GM19035 (cell line): ENCODE measurements around the gene LBHD2.
"Not testable (repeated sequence)": the region's sequence is repeated elsewhere in the genome, so short reads cannot be mapped to it uniquely, and the experiment has no call there.

Source experiments
- ATAC-seq: cut with Tn5 transposase; IDR thresholded peaks from one replicate; pipeline ENCODE4 v1.9.1; 2021; ENCODE audit not compliant: unreplicated experiment

The LBHD2 gene

DNA sequence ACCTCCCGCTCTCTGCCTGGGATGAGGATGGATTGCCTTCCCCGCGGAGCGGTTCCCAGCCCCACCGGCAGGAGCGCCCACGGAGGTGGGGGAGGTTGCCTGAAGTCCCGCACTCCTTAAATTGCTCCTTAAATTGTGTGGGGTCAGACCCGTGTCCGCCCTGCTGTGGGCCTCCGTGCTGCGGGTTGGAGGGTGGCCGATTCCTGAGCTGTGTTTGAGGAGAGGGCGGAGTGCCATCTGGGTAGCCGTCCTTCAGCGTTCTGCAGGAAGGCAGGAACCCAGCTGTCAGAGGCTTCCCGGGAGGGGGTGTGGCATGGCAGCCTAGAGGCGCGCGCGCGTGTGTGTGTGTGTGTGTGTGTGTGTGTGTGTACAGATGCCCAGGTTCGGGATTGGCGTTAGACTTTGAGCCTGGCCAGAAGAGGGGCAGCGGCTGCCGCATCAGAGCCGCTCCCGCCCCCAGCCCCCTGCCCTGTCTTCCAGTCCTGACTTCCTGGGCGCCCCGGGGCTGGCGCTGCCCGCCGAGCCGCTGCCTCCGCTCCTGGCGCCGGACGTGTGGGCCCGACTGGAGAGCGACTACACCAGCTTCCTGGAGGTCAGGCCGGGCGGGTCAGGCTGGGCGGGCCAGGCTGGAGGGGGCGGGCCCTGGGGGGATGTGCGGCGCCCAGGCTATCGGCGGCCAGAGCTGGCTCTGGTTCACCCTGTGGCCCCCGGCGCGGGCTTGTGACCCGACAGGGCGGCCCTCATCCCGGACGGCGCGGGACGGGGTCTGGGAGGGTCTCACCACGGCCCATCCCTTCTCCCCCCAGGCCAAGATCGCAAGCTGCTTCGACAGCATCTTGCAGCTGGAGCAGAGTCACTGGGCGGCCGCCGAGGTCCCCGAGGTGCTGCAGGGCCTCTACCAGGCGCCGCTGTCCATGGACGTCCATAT is 19.7 kb downstream of the LBHD2 start:
- no peak for ATAC-seq

DNA sequence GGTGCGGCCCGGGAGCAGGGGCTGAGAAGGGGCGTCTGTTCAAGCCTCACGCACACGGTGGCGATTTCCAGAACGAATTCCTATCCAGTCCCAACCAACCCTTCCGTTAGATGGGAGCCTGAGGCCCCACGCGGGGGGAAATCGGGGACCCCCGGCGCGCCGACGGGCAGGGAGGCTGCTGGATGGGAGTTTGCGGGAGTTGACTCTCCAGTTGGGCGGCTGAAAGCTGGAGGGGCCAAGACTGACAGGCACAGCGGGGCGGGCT is 20.3 kb downstream of the LBHD2 start:
- ATAC-seq: no peak

DNA sequence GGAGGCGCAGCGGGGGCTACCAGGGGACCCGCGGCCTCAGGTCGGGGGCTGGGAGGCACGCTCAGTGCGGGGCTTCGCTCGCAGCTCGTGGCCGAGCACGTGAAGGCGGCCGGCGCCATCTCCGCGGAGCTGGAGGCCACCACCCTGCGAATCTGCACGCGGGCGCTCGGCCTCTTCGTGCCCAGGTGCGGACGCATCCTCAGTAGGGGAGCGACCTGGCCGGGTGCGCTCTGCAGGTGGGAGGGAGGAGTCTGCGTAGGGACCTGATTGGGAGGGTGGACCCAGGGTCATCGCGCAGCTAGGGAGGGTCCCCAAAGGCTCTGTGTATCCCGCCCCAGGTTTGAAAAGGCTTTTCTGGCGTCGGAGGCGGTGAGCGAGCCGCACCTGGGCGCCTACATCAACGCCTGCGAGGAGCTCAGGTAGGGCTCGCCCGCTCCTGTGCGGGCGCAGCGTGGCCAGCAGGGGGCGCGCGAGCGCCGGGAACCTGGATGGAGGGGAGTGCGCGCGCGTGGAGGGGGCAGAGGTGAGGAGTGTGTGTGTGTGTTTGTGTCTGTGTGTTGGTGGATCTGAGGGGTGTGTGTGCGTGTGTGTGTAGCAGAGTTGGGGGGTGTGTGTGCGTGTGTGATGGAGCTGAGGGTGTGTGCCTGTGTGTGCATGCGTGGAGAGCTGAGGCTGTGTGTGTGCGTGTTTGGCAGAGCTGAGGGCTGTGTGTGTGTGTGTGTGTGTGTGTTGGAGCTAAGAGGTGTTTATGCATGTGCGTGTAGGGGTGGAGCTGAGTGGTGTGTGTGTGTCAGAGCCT is 20.8 kb downstream of the LBHD2 start:
- ATAC-seq: peak; percentile 53

DNA sequence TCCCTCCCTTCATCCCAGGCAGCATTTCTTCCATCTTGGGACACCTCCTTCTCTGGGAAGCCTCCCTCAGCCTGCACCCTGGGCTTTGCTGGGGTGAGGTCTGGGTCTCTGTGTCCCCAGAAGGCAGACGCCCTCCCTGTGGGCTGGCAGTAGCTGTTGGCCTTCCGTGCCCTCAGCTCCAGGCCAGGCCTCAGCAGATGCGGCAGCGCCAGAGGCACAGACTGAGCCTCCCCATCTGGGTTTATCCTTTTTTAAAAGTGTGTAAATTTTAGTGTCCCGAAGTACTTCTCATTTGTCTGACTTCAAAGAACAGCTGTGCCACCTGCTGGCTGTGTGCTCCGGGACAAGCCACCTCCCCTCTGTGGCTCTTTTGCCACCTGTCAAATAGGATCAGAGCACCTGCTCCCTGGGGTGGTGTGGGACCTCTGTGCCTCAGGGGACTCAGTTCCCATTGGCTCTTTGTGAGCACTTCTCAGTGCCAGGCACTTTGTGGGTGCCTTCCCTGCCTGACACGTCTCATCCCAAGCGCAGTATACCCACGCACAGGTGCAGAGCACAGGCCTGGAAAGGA is 21.7 kb downstream of the LBHD2 start:
- no peak for ATAC-seq

DNA sequence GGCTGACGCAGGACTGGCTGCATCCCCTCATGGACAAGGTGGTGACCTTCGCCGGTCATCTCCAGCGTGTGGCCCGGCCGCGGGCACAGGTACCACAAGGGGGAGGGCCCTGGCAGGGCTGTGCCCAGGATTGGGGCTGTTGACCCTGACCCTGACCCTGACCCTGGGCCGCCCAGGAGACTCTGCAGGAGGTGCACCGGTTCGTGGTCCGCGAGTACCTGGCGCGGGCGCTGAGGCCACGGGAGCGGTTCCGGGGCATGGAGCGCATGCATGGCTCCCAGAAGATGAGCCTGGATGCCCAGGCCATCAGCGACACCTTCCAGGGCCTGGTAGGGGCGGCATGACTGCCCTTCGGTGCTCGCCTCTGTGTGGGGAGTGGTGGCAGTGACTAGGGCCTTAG is 23.4 kb downstream of the LBHD2 start:
- no peak for ATAC-seq

DNA sequence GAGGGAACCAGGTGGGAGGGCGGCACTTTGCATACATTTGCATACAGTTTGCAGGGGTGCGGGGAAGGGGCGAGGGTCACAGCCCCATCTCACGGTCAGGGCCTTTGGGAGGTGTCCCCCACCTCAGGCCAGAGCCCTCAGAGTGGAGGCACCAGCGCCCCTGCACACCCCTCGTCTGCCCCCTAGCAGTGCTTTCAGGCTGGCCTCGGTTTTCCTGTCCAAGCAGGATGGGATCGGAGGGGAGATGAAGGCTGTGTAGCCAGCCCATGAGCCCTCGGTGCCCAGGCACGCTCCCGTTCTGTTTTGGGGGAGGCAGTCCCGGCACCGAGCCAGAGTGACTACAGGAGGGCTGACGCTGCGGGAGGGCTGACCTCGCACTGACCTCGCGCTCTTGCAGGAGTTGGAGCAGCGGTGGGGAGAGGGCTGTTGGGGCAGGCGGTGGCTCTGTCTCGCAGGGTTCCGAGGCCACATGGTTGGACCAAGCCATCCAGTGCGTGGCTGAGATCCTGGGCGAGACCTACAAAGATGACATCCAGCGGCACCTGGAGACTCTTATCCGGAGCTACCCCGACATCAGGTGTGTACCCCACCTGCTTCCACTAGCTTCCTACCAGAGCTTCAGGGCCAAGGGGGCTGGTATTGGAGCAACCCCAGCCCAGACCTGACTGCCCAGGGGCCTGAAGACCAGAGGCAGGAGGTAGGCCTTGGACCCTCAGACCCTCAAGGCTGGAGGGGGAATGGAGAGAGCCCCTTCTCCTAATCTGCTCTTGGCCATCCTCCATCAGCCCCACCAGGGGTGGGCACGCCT is 24.1 kb downstream of the LBHD2 start:
- no peak for ATAC-seq

DNA sequence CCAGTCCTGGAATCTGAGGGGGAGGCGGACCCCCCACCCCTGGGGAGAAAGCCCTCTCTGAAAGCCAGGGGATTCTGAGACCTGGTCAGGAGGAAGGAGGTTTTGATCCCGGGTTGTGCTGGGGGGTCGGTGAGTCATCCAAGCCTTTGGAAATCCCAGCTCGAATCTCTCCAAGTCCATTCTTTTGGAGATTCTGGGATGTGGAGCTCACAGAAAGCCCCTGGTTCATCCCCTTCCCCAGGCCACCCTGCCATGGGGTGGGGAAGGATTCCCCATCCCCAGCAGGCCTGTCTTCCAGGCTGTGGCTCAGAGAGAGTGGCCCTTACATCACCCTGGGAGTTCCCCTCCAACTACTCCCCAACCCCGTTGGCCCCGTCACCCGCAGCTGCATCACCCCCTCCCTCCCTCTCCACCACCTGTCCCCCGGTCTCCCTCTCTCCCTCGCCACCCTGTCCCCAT is 24.8 kb downstream of the LBHD2 start:
- ATAC-seq: no peak

DNA sequence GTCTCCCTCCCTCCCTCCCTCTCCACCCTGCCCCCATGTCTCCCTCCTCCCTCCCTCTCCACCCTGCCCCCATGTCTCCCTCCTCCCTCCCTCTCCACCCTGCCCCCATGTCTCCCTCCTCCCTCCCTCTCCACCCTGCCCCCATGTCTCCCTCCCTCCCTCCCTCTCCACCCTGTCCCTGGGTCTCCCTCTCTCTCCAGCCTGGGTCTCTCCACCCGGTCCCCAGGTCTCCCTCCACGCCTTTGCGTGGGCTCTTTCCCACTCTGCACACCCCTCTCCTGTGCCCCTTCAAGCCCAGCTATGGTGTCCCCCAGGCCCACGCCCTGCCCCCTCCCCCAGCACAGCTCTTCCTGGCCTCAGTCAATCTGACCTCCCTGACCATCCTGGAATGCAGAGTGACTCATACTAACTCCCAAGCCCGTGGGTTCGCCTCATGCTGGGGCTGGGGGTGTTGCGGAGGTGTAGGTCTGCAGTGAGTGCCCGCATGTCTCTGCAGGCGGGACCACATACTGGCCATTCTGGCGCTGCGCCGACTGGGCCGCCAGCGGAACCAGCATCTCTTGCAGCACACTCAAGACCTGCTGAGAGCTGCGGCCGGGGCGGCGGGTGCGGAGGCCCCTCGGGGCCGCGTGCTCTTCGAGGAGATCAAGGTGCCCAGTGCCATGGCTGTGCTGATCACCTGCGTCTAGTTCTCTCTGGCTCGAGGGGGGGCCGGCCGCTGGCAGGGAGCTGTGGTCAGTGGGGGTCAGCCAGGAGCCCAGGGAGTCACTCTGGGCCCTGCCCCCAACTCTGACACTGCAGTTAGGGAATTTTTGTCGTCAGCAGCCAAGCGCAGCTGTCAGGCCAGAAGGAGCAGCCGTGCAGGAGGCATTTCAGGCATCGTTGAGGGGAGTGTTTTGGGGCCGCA is 25.8 kb downstream of the LBHD2 start:
- ATAC-seq: no peak

DNA sequence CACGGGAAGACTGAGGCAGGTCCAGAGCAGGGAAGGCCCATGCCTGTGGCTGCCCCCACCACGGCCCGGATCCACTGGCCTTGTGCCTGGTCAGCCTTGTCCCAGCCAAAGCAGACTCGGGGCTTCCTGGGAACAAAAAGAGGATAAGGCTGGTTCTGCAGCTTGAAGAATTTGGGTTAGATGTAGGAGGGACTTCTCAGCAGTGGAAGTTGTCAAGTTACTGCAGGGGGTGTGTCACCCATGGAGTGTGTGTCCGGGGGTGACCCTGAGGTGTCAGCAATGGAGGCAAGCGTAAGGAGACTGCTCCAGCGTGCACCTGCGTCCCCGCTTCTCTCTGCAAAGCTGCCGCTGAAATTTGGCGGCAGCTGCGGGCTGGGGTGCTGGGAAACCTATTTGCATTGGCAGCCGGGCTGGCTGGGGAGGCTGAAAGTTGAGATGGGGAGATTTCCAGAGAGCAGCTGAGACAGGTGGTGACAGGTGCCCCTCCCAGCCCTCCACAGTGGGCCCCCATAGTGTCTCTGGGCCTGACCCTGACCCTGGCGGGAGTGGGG is 26.7 kb downstream of the LBHD2 start:
- no peak for ATAC-seq

DNA sequence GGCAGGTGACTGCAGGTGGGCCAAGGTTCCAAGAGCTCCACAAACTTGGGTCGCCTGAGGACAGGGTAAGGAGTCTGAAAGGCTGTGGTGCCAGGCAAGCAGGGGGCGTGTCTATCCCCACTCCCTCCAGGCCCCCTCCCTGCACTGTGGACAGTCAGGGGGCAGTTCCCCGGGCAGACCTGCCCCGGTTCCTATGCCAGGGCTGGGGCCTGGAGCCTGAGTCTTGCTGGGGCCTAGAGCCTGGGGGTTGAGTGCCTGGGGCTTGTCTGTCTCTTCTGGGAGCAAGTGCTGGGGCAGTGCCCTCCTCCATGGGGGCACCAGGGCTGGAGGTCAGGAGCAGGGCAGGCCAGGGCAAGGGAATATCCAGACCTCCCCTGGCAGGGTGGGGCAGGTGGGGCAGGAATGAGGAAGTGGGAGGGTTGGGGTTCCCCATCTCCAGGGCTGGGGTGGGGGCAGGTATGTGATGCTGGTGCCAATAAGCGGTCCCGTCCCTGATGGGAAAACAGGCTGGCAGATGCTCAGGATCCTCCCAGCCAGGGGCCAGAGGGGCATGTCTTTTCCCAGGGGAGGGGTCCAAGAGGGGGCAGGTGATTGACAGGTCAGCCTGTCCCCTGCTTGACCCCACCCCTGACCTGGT is 27.3 kb downstream of the LBHD2 start:
- no peak for ATAC-seq

DNA sequence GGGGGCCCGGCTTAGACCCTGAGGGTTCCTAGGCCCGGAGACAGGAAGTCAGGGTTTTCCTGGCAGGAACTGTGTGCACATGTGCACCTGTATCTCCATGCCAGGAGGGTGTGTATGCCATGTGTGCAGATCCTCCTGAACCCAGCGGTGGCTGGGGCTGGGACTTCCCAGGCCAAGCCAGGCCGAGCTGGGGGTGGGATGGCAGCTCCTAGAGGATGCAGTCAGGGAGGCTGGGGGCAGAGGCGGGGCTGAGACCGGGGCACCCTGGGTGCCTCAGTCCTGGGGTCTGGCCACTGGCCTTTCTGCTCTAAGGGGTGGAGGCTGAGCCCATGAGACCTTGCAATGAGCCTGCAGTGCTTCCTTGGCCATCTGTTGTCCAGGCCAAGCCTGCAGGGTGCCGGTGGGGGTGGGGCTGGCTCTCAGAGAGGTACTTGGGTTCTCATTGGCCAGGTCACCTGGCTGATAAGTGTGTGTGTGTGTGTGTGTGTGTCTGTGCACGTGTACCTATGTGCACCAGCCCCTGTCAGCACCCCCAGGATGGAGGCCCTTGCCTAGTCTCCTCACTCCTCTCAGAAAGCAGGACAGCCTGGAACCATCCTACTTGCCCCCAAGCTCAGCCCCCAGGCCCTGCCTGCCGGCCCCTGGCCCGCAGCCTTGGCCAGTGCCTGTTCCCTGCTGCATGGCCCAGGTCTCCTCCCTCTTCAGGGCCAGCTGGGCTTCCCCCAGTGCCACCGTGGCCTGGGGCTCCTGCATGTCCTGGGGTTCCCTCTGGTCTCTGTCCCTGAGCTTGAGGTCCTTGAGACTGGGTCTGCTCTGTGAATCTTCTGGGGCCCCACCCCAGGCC is 28.6 kb downstream of the LBHD2 start:
- no peak for ATAC-seq

DNA sequence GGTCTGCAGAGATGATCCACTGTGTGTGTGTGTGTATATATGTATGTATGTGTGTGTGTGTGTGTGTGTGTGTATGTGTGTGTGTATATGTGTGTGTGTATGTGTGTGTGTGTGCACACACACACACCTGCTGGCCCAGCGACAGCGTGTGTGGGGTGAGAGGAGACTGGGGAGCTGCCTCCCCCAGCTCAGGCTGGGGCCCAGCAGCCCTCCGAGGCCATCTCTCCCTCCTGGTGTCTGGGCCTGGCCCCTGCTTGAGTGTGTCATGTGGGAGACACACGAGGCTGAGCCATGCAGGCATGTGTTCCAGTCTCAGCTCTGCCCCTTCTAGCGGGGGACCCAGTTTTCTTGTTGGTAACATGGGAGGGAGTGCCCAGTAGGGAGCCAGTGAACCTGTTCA is 29.3 kb downstream of the LBHD2 start:
- ATAC-seq: no peak

DNA sequence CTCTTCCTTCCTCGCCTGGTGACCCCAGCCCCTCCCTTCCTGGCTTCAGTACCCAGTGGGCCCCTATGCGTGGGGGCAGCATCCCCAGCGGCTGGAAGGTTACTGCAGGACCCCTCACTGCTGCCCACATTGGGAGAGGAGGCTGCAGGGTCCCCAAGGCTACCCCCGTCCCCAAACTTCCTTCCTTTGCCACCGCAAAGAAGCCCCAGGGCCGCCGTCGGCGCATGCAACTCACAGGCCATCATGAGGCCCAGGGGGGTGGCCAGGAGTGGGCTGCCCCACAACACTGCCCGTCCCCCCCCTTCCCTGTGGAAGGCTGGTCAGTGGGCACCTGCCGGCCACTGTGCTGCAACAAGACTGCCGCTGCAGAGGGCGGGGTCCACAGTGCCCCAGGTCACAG is 29.8 kb downstream of the LBHD2 start:
- no peak for ATAC-seq

DNA sequence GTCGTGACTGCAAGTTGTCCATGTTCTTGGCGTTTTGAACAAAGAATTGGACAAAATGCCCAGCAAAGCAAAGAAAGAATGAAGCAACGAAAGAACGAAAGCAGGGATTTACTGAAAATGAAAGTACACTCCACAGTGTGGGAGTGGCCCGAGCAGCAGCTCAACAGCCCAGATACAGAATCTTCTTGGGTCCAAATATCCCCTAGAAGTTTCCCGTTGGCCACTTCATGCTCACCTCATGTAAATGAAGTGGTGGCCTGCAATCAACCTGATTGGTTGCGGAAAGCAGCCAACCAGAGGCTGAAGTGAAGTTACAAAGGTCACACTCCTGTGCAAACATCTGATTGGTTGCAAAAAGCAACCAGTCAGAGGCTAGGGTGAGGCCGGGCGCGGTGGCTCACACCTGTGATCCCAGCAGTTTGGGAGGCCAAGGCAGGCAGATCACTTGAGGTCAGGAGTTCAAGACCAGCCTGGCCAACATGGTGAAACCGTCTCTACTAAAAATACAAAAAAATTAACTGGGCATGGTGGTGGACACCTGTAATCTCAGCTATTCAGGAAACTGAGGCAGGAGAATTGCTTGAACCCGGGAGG is 31.2 kb downstream of the LBHD2 start:
- ATAC-seq: not testable (repeated sequence)

DNA sequence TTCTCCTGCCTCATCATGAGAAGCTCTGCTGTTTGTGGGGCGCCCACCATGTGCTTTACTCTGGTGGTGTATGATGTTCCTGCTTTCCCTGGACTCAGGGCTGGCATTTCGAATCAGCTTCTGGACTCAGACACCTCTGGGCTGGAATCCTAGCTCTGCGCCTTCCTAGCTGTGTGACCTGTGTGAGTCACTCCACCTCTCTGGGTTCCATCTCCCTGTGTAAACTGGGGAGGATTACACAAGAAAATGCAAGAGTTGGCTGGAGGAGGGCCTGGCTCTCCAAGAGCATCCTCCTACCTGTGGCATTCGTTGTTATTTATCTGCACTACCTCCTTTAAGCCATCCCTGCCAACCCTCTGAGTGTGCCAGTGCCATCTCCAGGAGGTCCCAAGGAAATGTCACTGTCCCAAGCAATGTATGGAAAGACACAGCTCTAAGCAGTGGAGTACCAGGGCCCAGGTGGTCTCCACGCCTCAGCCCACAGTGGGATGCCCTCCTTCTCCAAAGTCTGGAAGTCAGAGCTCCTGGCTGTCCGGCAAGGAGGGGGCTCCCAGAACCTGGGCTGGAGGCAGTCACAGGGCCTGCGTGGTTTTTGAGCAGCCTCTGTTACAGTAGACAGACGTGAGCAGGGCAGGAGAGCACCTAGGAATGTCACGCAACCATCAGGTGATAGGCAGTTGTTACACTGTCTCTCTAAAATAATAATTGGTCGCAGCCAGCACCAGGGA is 32.0 kb downstream of the LBHD2 start:
- no peak for ATAC-seq

DNA sequence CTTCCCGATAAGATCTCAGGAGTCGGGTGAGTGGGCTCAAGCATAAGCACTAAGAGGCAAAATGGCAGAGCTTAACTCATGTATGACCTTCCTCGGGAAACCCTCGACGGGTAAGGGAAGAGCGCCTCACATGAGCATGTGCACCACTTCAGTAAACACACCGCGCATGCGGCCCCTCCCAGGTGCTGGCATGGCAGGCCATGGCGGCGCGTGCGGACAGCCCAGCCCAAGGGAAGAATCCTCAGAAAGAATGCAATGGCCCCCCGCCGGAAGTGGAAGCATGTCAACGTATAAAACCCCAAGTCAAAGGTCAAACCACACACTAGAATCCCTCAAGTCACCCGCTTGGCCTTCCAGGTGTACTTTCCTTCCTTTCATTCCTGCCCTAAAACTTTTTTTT is 32.6 kb downstream of the LBHD2 start:
- no peak for ATAC-seq

DNA sequence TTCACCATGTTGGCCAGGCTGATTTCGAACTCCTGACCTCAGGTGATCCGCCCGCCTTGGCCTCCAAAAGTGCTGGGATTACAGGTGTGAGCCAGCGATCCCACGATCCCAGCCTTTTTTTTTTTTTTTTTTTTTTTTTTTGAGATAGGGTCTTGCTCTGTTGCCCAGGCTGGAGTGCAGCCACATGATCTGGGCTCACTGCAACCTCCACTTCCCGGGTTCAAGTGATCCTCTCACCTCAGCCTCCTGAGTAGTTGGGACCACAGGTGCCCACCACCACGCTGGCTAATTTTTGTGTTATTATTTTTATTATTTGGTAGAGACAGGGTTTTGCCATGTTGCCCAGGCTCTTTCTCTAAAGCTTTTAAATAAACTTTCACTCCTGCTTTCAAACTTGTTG is 33.5 kb downstream of the LBHD2 start:
- ATAC-seq: not testable (repeated sequence)
